Natural killer cell treated with Interleukin-12 subunit alpha and Interleukin-12 subunit beta and Interleukin-15 and Interleukin-18, amount 100 ng/mL, for 72 hours (primary cell): ENCODE data around the gene MAP3K12. TPM values are rescaled to one million over a fixed set of nuclear protein-coding genes. Genes with fewer than 3 reads are reported as not detected.
"Not testable (repeated sequence)": the region's sequence is repeated elsewhere in the genome, so short reads cannot be mapped to it uniquely, and the experiment has no call there.

Experiments
- ATAC-seq, 2 donors: fragments of 150-1000 bp; cut with Tn5 transposase in 1 of 2; sonication (Bioruptor Pico), chemical (Tn5 transposase) in 1 of 2; 2 replicates each; pipeline ENCODE4 v1.10.0; 2021
- DNase-seq: peaks from one replicate; pipeline ENCODE4 v3.0.0; 2022; ENCODE audit warnings: low spot score
- H3K27ac Mint-ChIP-seq, 2 donors: 1 replicate in 1 of 2; 2 replicates in 1 of 2; pipeline ENCODE4 v1.8.0; 2022; ENCODE audit warnings: mixed read lengths in 2 of 2, mild to moderate bottlenecking in 1 of 2, moderate library complexity in 1 of 2
- H3K27me3 Mint-ChIP-seq, 2 donors: 1 replicate in 1 of 2; 2 replicates in 1 of 2; pipeline ENCODE4 v1.8.0; 2022; ENCODE audit warnings: mixed read lengths in 2 of 2
- H3K36me3 Mint-ChIP-seq: one replicate; pipeline ENCODE4 v1.8.0; 2022; ENCODE audit warnings: mixed read lengths
- H3K4me1 Mint-ChIP-seq, 2 donors: 1 replicate in 1 of 2; 2 replicates in 1 of 2; pipeline ENCODE4 v1.8.0; 2022; ENCODE audit warnings: low read depth in 2 of 2, mixed read lengths in 2 of 2, mild to moderate bottlenecking in 1 of 2
- H3K4me3 Mint-ChIP-seq: one replicate; pipeline ENCODE4 v1.8.0; 2022; ENCODE audit warnings: mixed read lengths
- H3K9me3 Mint-ChIP-seq: 2 replicates; pipeline ENCODE4 v1.8.0; 2022; ENCODE audit warnings: mixed read lengths
- total RNA-seq, 2 donors: library from RNA; stranded (reverse); gene quantifications; one replicate each; pipeline ENCODE4 v1.2.3, GENCODE V29; 2022

MAP3K12 gene
- total RNA-seq: 10 to 100 TPM; 13.1 to 13.3 TPM

- peak; percentile 81 for DNase-seq
- Mint-ChIP-seq H3K9me3 (no peaks in the 10 kb centered on the region), H3K4me3 (peak within 1 kb of the TSS; percentile 98), H3K4me1 (peaks cover 26 to 33% of the 10 kb centered on the region in 2 donors), H3K27me3 (no peaks in the 10 kb centered on the region), H3K27ac (peak within 1 kb of the TSS; percentile 93 to 96), H3K36me3 (no peaks in the 10 kb centered on the region)
- no peak for ATAC-seq
These were observed at the start of gene MAP3K12 for GRCh38 chr12:53499266-53500141. Gene MAP3K12, minus strand, starts transcription at chr12:53499458. Its CDS starts 12,067 bp downstream, at chr12:53487391.

- not testable (repeated sequence) for H3K4me3 Mint-ChIP-seq, H3K36me3 Mint-ChIP-seq, DNase-seq, H3K4me1 Mint-ChIP-seq, H3K27ac Mint-ChIP-seq, H3K9me3 Mint-ChIP-seq, ATAC-seq, H3K27me3 Mint-ChIP-seq
These were observed 49.1 kb upstream of the MAP3K12 start for GRCh38 chr12:53548354-53548753.

- Mint-ChIP-seq H3K9me3 (no peaks in the 10 kb centered on the region), H3K27me3 (no peaks in the 10 kb centered on the region), H3K4me3 (no peak overlapping the region), H3K27ac (peak overlapping the region in 1 of 2 donors; percentile 21), H3K4me1 (no peaks in the 10 kb centered on the region), H3K36me3 (peaks cover 5% of the 10 kb centered on the region)
- ATAC-seq (peak in 1 of 2 donors; percentile 77), DNase-seq (no peak)
These were observed 44.3 kb upstream of the MAP3K12 start for GRCh38 chr12:53543539-53543938.

GRCh38 chr12:53539526-53539925 is 40.3 kb upstream of the MAP3K12 start:
- Mint-ChIP-seq H3K27ac (no peak overlapping the region), H3K4me3 (no peak overlapping the region), H3K36me3 (peaks cover 9% of the 10 kb centered on the region), H3K4me1 (no peaks in the 10 kb centered on the region), H3K27me3 (no peaks in the 10 kb centered on the region), H3K9me3 (no peaks in the 10 kb centered on the region)
- ATAC-seq (no peak), DNase-seq (no peak)

- ATAC-seq: no peak
- no peaks in the 10 kb centered on the region for H3K9me3 Mint-ChIP-seq
- H3K27me3 Mint-ChIP-seq: no peaks in the 10 kb centered on the region
- H3K4me1 Mint-ChIP-seq: no peaks in the 10 kb centered on the region
- DNase-seq: no peak
- H3K27ac Mint-ChIP-seq: no peak overlapping the region
- peaks cover 13% of the 10 kb centered on the region for H3K36me3 Mint-ChIP-seq
- H3K4me3 Mint-ChIP-seq: no peak overlapping the region
These were observed 39.0 kb upstream of the MAP3K12 start for GRCh38 chr12:53538209-53538689.

GRCh38 chr12:53536962-53537361 is 37.7 kb upstream of the MAP3K12 start:
- no peak overlapping the region for H3K27ac Mint-ChIP-seq
- ATAC-seq: no peak
- no peak for DNase-seq
- H3K4me1 Mint-ChIP-seq: peaks cover 0 to 2% of the 10 kb centered on the region in 2 donors
- peaks cover 23% of the 10 kb centered on the region for H3K36me3 Mint-ChIP-seq
- no peak overlapping the region for H3K4me3 Mint-ChIP-seq
- no peaks in the 10 kb centered on the region for H3K27me3 Mint-ChIP-seq
- no peaks in the 10 kb centered on the region for H3K9me3 Mint-ChIP-seq

GRCh38 chr12:53533471-53533870 is 34.2 kb upstream of the MAP3K12 start:
- H3K4me1 Mint-ChIP-seq: peaks cover 0 to 2% of the 10 kb centered on the region in 2 donors
- H3K4me3 Mint-ChIP-seq: no peak overlapping the region
- no peaks in the 10 kb centered on the region for H3K9me3 Mint-ChIP-seq
- DNase-seq (no peak), ATAC-seq (no peak)
- H3K36me3 Mint-ChIP-seq: peaks cover 18% of the 10 kb centered on the region
- H3K27me3 Mint-ChIP-seq: no peaks in the 10 kb centered on the region
- H3K27ac Mint-ChIP-seq: no peak overlapping the region

- ATAC-seq (no peak), DNase-seq (no peak)
- Mint-ChIP-seq H3K4me1 (peaks cover 0 to 2% of the 10 kb centered on the region in 2 donors), H3K27me3 (no peaks in the 10 kb centered on the region), H3K9me3 (no peaks in the 10 kb centered on the region), H3K27ac (no peak overlapping the region), H3K4me3 (no peak overlapping the region), H3K36me3 (peaks cover 18% of the 10 kb centered on the region)
These were observed 33.5 kb upstream of the MAP3K12 start for GRCh38 chr12:53532524-53533445.

GRCh38 chr12:53532021-53532420 is 32.8 kb upstream of the MAP3K12 start:
- no peaks in the 10 kb centered on the region for H3K27me3 Mint-ChIP-seq
- no peaks in the 10 kb centered on the region for H3K9me3 Mint-ChIP-seq
- DNase-seq: no peak
- H3K36me3 Mint-ChIP-seq: peaks cover 18% of the 10 kb centered on the region
- peaks cover 0 to 2% of the 10 kb centered on the region in 2 donors for H3K4me1 Mint-ChIP-seq
- H3K4me3 Mint-ChIP-seq: no peak overlapping the region
- H3K27ac Mint-ChIP-seq: no peak overlapping the region
- no peak for ATAC-seq

- H3K9me3 Mint-ChIP-seq: no peaks in the 10 kb centered on the region
- no peak overlapping the region for H3K27ac Mint-ChIP-seq
- H3K4me3 Mint-ChIP-seq: no peak overlapping the region
- no peak for ATAC-seq
- no peak for DNase-seq
- peaks cover 18% of the 10 kb centered on the region for H3K36me3 Mint-ChIP-seq
- peaks cover 0 to 2% of the 10 kb centered on the region in 2 donors for H3K4me1 Mint-ChIP-seq
- no peaks in the 10 kb centered on the region for H3K27me3 Mint-ChIP-seq
These were observed 31.7 kb upstream of the MAP3K12 start for GRCh38 chr12:53530920-53531319.

GRCh38 chr12:53530061-53530460 is 30.8 kb upstream of the MAP3K12 start:
- H3K4me1 Mint-ChIP-seq: peaks cover 0 to 2% of the 10 kb centered on the region in 2 donors
- no peak overlapping the region for H3K27ac Mint-ChIP-seq
- DNase-seq (no peak), ATAC-seq (no peak)
- peaks cover 18% of the 10 kb centered on the region for H3K36me3 Mint-ChIP-seq
- H3K9me3 Mint-ChIP-seq: no peaks in the 10 kb centered on the region
- H3K27me3 Mint-ChIP-seq: no peaks in the 10 kb centered on the region
- no peak overlapping the region for H3K4me3 Mint-ChIP-seq

GRCh38 chr12:53524476-53524875 is 25.2 kb upstream of the MAP3K12 start:
- no peak overlapping the region for H3K27ac Mint-ChIP-seq
- peaks cover 18% of the 10 kb centered on the region for H3K36me3 Mint-ChIP-seq
- H3K4me1 Mint-ChIP-seq: no peaks in the 10 kb centered on the region
- DNase-seq (no peak), ATAC-seq (no peak)
- H3K4me3 Mint-ChIP-seq: no peak overlapping the region
- H3K27me3 Mint-ChIP-seq: no peaks in the 10 kb centered on the region
- H3K9me3 Mint-ChIP-seq: no peaks in the 10 kb centered on the region

- DNase-seq: no peak
- ATAC-seq: no peak
- Mint-ChIP-seq H3K9me3 (no peaks in the 10 kb centered on the region), H3K4me1 (no peaks in the 10 kb centered on the region), H3K27me3 (no peaks in the 10 kb centered on the region), H3K36me3 (peaks cover 18% of the 10 kb centered on the region), H3K27ac (no peak overlapping the region), H3K4me3 (no peak overlapping the region)
These were observed 23.9 kb upstream of the MAP3K12 start for GRCh38 chr12:53523131-53523530.

GRCh38 chr12:53518381-53518780 is 19.1 kb upstream of the MAP3K12 start:
- Mint-ChIP-seq H3K4me3 (no peak overlapping the region), H3K9me3 (no peaks in the 10 kb centered on the region), H3K27ac (no peak overlapping the region), H3K4me1 (no peaks in the 10 kb centered on the region), H3K27me3 (no peaks in the 10 kb centered on the region), H3K36me3 (peaks cover 28% of the 10 kb centered on the region)
- no peak for ATAC-seq
- DNase-seq: no peak
